H1 (cell line): ENCODE results near the gene F11R.

Source experiments
- CHD2 ChIP-seq: IDR thresholded peaks from 2 replicates; pipeline ENCODE4 v1.6.1; 2012; ENCODE audit warnings: low read length, improper control_type of control experiment
- GABPA ChIP-seq: IDR thresholded peaks from 2 replicates; pipeline ENCODE4 v1.6.1; 2011; ENCODE audit warnings: mild to moderate bottlenecking, low read length, moderate library complexity, borderline replicate concordance; ENCODE audit not compliant: insufficient read depth
- POLR2A ChIP-seq, 2 experiments: IDR thresholded peaks; 1 replicate in 1 of 2; 2 replicates in 1 of 2; pipeline ENCODE4 v1.6.1; 2011; ENCODE audit warnings: low read depth in 2 of 2, low read length in 2 of 2, mild to moderate bottlenecking in 2 of 2; ENCODE audit errors: control extremely low read depth in 1 of 2

DNA sequence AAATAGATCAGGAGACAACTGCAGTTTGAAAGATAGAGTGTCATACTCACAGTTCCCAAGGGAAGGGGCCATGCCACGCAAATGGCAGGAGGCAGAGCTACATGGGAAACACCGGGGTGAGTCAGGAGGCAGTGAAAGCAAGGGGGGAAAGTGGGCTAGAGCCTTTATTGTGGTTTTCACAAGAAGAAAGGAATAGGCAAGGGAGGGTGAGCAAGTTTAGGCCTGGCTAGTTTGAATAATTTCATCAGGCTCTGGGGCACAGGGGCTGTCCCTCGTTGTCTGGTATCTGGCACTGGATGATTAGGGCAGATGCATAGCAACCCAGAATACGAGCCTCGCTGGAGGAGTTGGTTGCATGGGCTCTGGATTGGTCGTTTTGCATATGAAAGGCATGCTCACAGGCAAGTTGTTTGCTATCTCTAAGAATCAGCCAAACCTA, 49.3 kb downstream of the F11R start:
- TF ChIP-seq GABPA (no peak), POLR2A (IDR thresholded peaks at IDR 0.05; ENCODE audit: control extremely low read depth in 1 of 2, low read depth in 2 of 2, low read length in 2 of 2) (no peak), CHD2 (no peak)
